Activated CD8-positive, alpha-beta T cell treated with anti-CD3 and anti-CD28 coated beads, Interleukin-2, amount 10 ng/mL, durations not matched to agents 7 days and 5 days (primary cell): ENCODE measurements around the gene BMPR1B. TPM values are rescaled to one million over a fixed set of nuclear protein-coding genes. Genes with fewer than 3 reads are reported as not detected.
A peak's percentile ranks its signal among the peaks of the same experiment; 100 is the strongest.

Source experiments
- ATAC-seq: fragments of 150-1000 bp; cut with Tn5 transposase; one replicate; pipeline ENCODE4 v1.10.0; 2021; ENCODE audit warnings: moderate library complexity
- CTCF ChIA-PET: fragments of 350-600 bp; sonication (Branson Sonifier 250); formaldehyde crosslinking; loops from one replicate; lab custom pipeline; 2021; ENCODE audit warnings: antibody characterized with exemption; lab: Charles Lee
- POLR2A ChIA-PET: fragments of 350-600 bp; sonication (Branson Sonifier 250); formaldehyde crosslinking; loops from one replicate; lab custom pipeline; 2021; ENCODE audit warnings: antibody characterized with exemption; lab: Charles Lee
- DNase-seq: peaks from one replicate; pipeline ENCODE4 v3.0.0-alpha.2; 2020
- H3K27ac Mint-ChIP-seq: one replicate; pipeline ENCODE4 v1.8.0; 2021; ENCODE audit warnings: mild to moderate bottlenecking, mixed read lengths
- H3K27me3 Mint-ChIP-seq: one replicate; pipeline ENCODE4 v1.8.0; 2021; ENCODE audit warnings: low read depth, mixed read lengths
- H3K36me3 Mint-ChIP-seq: one replicate; pipeline ENCODE4 v1.8.0; 2021; ENCODE audit warnings: low read depth, mixed read lengths
- H3K4me1 Mint-ChIP-seq: one replicate; pipeline ENCODE4 v1.8.0; 2021; ENCODE audit warnings: low read depth, mixed read lengths
- H3K4me3 Mint-ChIP-seq: one replicate; pipeline ENCODE4 v1.8.0; 2021; ENCODE audit warnings: mild to moderate bottlenecking, mixed read lengths
- H3K9me3 Mint-ChIP-seq: one replicate; pipeline ENCODE4 v1.8.0; 2022; ENCODE audit warnings: mixed read lengths; ENCODE audit not compliant: insufficient read depth
- total RNA-seq, 2 experiments: library from RNA; stranded (reverse); gene quantifications; one replicate each; pipeline ENCODE4 v1.2.3, GENCODE V29; 2021

BMPR1B gene
- total RNA-seq, 2 experiments from 2014 or later, result not detected

DNA sequence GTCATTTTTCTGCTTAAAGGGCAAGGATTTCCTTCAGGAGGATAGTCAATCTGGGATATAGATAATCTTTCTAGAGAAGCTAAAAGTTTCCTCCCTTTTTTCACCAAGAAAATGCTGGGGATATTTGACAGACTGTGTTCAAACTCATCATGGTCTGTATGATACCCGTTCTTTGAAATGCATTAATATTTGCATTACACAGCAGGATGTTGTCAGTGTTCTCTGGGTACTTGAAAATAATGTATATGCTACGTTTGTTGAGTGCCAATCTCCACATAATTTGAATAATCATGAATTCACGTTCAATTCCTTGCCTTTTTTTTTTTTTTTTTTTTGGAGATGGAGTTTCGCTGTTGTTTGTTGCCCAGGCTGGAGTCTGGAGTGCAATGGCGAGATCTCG, 18.0 kb upstream of the BMPR1B start:
- Mint-ChIP-seq H3K36me3 (no peaks in the 10 kb centered on the region), H3K4me3 (no peak overlapping the region), H3K9me3 (no peaks in the 10 kb centered on the region), H3K27ac (no peak overlapping the region), H3K4me1 (no peaks in the 10 kb centered on the region), H3K27me3 (no peaks in the 10 kb centered on the region)
- POLR2A ChIA-PET, result no interaction called here
- ATAC-seq (no peak), DNase-seq (no peak)
- CTCF ChIA-PET, result no interaction called here

- no peaks in the 10 kb centered on the region for H3K4me1 Mint-ChIP-seq
- no peaks in the 10 kb centered on the region for H3K36me3 Mint-ChIP-seq
- H3K4me3 Mint-ChIP-seq, result no peak overlapping the region
- POLR2A ChIA-PET, result no interaction called here
- ATAC-seq (no peak), DNase-seq (no peak)
- CTCF ChIA-PET, result no interaction called here
- H3K27ac Mint-ChIP-seq, result no peak overlapping the region
- H3K9me3 Mint-ChIP-seq, result no peaks in the 10 kb centered on the region
- no peaks in the 10 kb centered on the region for H3K27me3 Mint-ChIP-seq
Measured at GRCh38 chr4:94741304-94741703, 16.5 kb upstream of the BMPR1B start.

DNA sequence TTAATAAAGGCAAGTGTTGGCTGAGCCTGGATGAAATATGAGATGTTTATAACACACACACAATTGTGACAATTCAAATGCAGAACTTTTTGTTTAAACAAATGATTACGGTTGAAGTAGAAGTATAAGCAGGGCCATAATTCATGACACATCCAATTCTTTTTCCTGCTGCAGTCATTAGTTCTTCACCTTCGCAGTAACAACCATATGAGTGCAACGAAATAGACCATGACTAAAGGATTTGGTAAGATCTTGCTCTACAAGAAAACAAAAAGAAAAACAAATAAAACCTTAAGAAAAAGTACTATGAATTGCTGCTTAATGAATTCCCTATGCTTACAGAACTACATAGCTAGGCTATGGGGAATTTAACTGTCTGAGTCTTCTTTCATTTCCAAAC, 13.9 kb upstream of the BMPR1B start:
- Mint-ChIP-seq H3K9me3 (no peaks in the 10 kb centered on the region), H3K27me3 (no peaks in the 10 kb centered on the region), H3K36me3 (no peaks in the 10 kb centered on the region), H3K4me1 (no peaks in the 10 kb centered on the region), H3K27ac (no peak overlapping the region), H3K4me3 (no peak overlapping the region)
- CTCF ChIA-PET, result no interaction called here
- ATAC-seq (no peak), DNase-seq (no peak)
- POLR2A ChIA-PET, result no interaction called here

- Mint-ChIP-seq H3K4me1 (no peaks in the 10 kb centered on the region), H3K27ac (no peak overlapping the region), H3K4me3 (no peak overlapping the region), H3K27me3 (no peaks in the 10 kb centered on the region), H3K9me3 (no peaks in the 10 kb centered on the region), H3K36me3 (no peaks in the 10 kb centered on the region)
- CTCF ChIA-PET, result no interaction called here
- DNase-seq, result no peak
- ATAC-seq, result no peak
- POLR2A ChIA-PET, result no interaction called here
Measured at GRCh38 chr4:94744850-94745249, 12.9 kb upstream of the BMPR1B start.

DNA sequence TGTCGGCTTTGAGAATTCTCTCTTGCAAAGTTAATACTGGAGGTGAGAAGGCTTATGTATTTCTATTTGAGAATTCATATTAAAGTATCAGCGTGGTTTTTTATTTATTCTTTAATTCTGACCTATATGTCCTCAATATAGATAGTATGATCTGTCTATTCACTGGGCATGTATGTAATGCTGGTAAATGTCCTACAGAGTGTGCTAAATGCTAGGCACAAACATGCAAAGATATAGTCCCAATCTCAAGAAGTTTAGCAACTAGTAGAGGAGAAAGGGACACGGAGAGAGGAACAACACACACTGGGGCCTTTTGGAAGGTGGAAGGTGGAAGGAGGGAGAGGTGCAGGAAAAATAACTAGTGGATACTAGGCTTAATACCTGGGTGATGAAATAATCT, 11.0 kb upstream of the BMPR1B start:
- Mint-ChIP-seq H3K4me1 (no peaks in the 10 kb centered on the region), H3K4me3 (no peak overlapping the region), H3K9me3 (no peaks in the 10 kb centered on the region), H3K27ac (no peak overlapping the region), H3K36me3 (no peaks in the 10 kb centered on the region), H3K27me3 (no peaks in the 10 kb centered on the region)
- CTCF ChIA-PET, result no interaction called here
- ATAC-seq, result no peak
- no peak for DNase-seq
- POLR2A ChIA-PET, result no interaction called here

GRCh38 chr4:94758141-94758699, 465 bp downstream of the BMPR1B start:
- peak; percentile 62 for ATAC-seq
- no peak overlapping the region for H3K4me3 Mint-ChIP-seq
- H3K27me3 Mint-ChIP-seq, result peaks cover 63% of the 10 kb centered on the region
- DNase-seq, result no peak
- H3K4me1 Mint-ChIP-seq, result peaks cover 2% of the 10 kb centered on the region
- H3K27ac Mint-ChIP-seq, result no peak overlapping the region
- ChIA-PET CTCF (no interaction called here), POLR2A (no interaction called here)
- H3K36me3 Mint-ChIP-seq, result no peaks in the 10 kb centered on the region
- H3K9me3 Mint-ChIP-seq, result no peaks in the 10 kb centered on the region

- peaks cover 66% of the 10 kb centered on the region for H3K27me3 Mint-ChIP-seq
- DNase-seq (no peak), ATAC-seq (no peak)
- H3K9me3 Mint-ChIP-seq, result no peaks in the 10 kb centered on the region
- ChIA-PET CTCF (no interaction called here), POLR2A (no interaction called here)
- peaks cover 2% of the 10 kb centered on the region for H3K4me1 Mint-ChIP-seq
- no peaks in the 10 kb centered on the region for H3K36me3 Mint-ChIP-seq
- peak overlapping the region; percentile 2 for H3K4me3 Mint-ChIP-seq
- H3K27ac Mint-ChIP-seq, result no peak overlapping the region
Measured at GRCh38 chr4:94758700-94759399, 1.1 kb downstream of the BMPR1B start.

GRCh38 chr4:94759767-94760211, 2.0 kb downstream of the BMPR1B start:
- Mint-ChIP-seq H3K27ac (no peak overlapping the region), H3K4me1 (peaks cover 2% of the 10 kb centered on the region), H3K9me3 (no peaks in the 10 kb centered on the region), H3K36me3 (no peaks in the 10 kb centered on the region), H3K4me3 (no peak overlapping the region), H3K27me3 (peaks cover 65% of the 10 kb centered on the region)
- ChIA-PET POLR2A (no interaction called here), CTCF (interaction anchor here (0.6 kb wide), 1 partner anchor 1000 kb away, joined by 3 read pairs; no protein-coding TSS in a partner anchor)
- DNase-seq (no peak), ATAC-seq (no peak)

DNA sequence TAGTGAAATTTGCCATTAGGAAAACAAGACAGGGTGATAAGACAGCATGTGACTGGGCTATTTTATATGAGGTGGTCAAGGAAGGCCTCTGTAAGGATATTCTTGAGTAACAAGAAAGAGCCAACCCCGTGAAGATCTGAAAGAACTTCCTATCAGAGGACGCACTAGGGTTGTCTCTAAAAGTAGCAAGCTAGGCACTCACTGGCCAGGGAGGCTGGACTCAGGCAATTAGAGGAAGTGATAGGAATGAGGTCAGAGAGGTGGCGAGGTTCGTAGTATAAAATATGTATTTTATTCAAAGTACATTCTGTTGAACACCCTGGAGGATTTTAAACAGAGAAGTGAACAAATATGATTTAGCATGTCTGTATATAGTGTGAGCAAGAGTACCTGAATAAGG, 4.6 kb downstream of the BMPR1B start:
- no peaks in the 10 kb centered on the region for H3K9me3 Mint-ChIP-seq
- ATAC-seq (no peak), DNase-seq (no peak)
- no peak overlapping the region for H3K27ac Mint-ChIP-seq
- CTCF ChIA-PET, result no interaction called here
- no peaks in the 10 kb centered on the region for H3K36me3 Mint-ChIP-seq
- POLR2A ChIA-PET, result no interaction called here
- no peak overlapping the region for H3K4me3 Mint-ChIP-seq
- H3K4me1 Mint-ChIP-seq, result peaks cover 2% of the 10 kb centered on the region
- peaks cover 44% of the 10 kb centered on the region for H3K27me3 Mint-ChIP-seq

- no peak overlapping the region for H3K4me3 Mint-ChIP-seq
- DNase-seq (no peak), ATAC-seq (no peak)
- H3K27me3 Mint-ChIP-seq, result peaks cover 43% of the 10 kb centered on the region
- H3K27ac Mint-ChIP-seq, result no peak overlapping the region
- CTCF ChIA-PET, result no interaction called here
- no peaks in the 10 kb centered on the region for H3K36me3 Mint-ChIP-seq
- peaks cover 2% of the 10 kb centered on the region for H3K4me1 Mint-ChIP-seq
- POLR2A ChIA-PET, result no interaction called here
- H3K9me3 Mint-ChIP-seq, result no peaks in the 10 kb centered on the region
Measured at GRCh38 chr4:94763005-94763404, 5.2 kb downstream of the BMPR1B start.

DNA sequence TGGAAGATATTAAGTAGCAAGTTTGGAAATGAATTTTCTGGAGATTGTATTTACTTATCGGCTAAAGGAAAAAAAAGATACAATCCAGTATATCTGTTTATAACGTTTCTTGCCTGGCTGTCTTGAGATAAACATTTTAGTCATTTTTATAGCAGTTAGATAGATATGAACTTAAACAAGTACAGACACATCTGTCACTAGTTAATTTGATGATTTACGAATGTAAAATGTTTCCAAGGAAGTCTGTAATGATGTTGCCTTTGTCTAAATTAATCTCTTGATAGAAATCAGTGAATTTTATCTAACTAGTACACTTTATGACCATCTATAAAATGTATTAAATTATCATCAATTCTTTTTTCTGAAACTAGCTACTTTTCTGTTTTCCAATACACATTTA, 5.7 kb downstream of the BMPR1B start:
- ChIA-PET POLR2A (no interaction called here), CTCF (no interaction called here)
- Mint-ChIP-seq H3K27ac (no peak overlapping the region), H3K4me1 (peaks cover 2% of the 10 kb centered on the region), H3K9me3 (no peaks in the 10 kb centered on the region), H3K4me3 (no peak overlapping the region), H3K27me3 (peaks cover 45% of the 10 kb centered on the region), H3K36me3 (no peaks in the 10 kb centered on the region)
- ATAC-seq, result no peak
- no peak for DNase-seq

DNA sequence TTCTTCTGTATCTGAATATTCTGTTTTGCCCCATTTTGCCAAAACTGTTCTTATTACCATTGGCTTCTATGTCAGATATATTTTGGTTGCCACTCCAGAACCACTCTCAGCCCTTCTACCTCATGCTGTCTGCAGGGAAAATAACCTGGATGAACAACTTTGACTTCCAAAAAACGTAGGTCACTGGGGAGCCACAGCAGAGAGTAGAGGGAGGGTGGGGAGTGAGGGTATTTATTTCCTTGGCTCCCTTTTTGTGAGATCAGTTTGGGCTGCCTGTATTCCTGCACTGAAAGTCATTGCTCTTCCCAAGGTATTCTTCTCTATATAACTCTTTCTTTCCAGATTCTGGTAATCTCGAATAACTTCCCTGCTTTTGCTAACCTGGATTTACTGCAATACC, 6.3 kb downstream of the BMPR1B start:
- DNase-seq (no peak), ATAC-seq (no peak)
- Mint-ChIP-seq H3K9me3 (no peaks in the 10 kb centered on the region), H3K36me3 (no peaks in the 10 kb centered on the region), H3K27ac (no peak overlapping the region), H3K27me3 (peaks cover 39% of the 10 kb centered on the region), H3K4me1 (no peaks in the 10 kb centered on the region), H3K4me3 (no peak overlapping the region)
- ChIA-PET POLR2A (no interaction called here), CTCF (no interaction called here)
